Ishikawa (cell line): ENCODE results near the gene HPS3.

Experiments
- CEBPB ChIP-seq: IDR thresholded peaks from 2 replicates; pipeline ENCODE4 v1.6.1; 2012
- CREB1 ChIP-seq: IDR thresholded peaks from 2 replicates; pipeline ENCODE4 v1.6.1; 2012; ENCODE audit warnings: low read depth
- EGR1 ChIP-seq: IDR thresholded peaks from 2 replicates; pipeline ENCODE4 v1.6.1; 2012
- RAD21 ChIP-seq: IDR thresholded peaks from 2 replicates; pipeline ENCODE4 v1.6.1; 2012; ENCODE audit warnings: low read depth
- REST ChIP-seq: IDR thresholded peaks from 2 replicates; pipeline ENCODE4 v1.6.1; 2012; ENCODE audit warnings: low read depth, mild to moderate bottlenecking
- TAF1 ChIP-seq: IDR thresholded peaks from 2 replicates; pipeline ENCODE4 v1.6.1; 2012; ENCODE audit warnings: low read depth, mild to moderate bottlenecking
- YY1 ChIP-seq: IDR thresholded peaks from 2 replicates; pipeline ENCODE4 v1.6.1; 2012; ENCODE audit warnings: low read depth

- TF ChIP-seq CEBPB = no peak
- no peak for TF ChIP-seq TAF1
- no peak for TF ChIP-seq RAD21
- TF ChIP-seq YY1 = no peak
- TF ChIP-seq EGR1 = no peak
- TF ChIP-seq REST = no peak
- no peak for TF ChIP-seq CREB1
Measured at GRCh38 chr3:149188494-149188893, 59.1 kb downstream of the HPS3 start.
